NCI-H128 (cell line): ENCODE data around the gene ANKRD44.

Experiments
- DNase-seq: peaks from one replicate; lab custom pipeline; 2025; ENCODE audit not compliant: unreplicated experiment; lab: John Stamatoyannopoulos, UW

The ANKRD44 gene

DNA sequence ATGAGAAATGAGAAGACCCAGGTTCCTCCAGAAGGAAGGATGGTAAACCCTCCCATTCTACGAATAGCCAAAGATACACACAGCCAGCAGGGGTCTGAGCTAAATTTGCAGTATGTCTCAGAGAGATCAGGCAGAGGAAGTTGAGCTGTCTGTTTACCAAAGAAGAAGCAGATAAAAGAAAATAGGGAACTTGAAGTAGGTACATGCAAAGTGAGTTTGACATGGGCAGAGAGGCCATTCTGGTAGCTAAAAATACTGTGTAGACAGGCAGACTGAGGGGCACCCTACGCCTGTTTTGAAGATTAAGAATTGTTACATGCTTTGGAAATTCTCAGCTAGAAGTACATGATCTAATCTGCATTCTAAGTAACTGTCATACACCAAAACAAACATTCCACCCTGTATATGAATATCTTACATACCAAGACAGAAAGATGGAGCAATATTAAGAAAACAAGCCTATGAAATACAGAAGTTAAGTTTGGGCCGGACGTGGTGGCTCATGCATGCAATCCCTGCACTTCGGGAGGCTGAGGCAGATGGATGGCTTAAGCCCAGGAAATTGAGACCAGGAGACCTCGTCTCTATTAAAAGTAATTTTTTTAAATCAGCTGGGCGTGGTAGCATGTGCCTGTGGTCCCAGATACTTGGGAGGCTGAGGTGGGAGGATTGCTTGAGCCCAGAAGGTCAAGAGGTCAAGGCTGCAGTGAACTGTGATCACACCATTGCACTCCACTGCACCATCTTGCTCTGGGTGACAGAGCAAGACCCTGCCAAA is 157.9 kb downstream of the ANKRD44 start:
- no peak for DNase-seq

DNA sequence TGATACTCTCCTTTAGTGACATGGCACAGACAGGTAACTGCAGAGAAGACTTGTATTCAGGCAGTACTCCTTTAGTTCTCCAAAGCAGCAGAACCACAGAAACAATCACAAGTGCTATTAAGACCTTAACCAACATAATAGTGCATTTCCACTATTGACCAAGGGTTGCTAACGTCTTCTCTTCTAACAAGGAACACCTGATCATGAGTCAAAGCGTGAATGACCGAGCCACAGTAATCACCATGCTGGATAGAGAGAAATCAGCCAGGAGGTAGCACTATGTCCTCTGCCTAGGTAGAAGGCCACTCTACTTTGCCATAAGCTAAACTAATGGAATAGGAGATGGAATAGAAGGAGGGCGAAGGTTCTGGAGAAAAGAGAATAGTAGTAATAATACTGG is 161.0 kb downstream of the ANKRD44 start:
- no peak for DNase-seq

DNA sequence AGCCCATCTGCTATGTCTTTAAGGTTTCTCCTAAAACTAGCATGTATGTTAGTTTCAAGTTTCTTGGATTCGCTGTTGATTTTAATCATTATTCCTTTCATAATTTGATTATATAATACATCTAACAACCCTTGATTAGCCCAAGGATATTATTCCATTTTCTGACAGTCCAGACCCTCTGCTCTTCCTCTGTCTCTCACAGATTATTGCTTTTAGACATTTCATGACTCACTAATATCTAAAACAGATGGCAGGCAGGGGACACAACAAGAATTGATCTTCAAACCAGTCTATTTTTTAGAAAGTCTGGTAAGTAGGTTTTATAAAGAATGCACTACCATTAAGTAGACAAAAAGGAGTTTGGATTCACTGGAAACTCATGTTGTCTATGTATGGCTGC is 162.2 kb downstream of the ANKRD44 start:
- DNase-seq: no peak

DNA sequence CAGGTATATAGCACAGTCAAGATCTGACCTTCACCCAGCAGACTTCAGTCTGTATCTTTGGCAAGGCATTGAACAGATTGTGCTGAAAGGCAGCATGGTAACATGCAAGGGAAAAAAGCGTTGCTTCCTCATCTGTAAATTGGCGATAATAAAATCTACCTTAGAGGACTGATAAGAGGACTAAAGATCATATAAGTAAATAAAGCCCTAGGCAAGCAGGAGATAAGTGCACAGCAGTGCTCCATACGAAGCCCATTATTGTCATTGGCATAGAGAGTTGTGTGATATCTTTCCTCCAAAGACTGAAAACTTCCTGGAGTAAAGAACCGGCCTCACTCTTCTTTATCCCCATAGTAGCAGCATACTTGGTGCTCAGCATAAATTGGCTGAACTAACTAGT is 162.6 kb downstream of the ANKRD44 start:
- DNase-seq: no peak

DNA sequence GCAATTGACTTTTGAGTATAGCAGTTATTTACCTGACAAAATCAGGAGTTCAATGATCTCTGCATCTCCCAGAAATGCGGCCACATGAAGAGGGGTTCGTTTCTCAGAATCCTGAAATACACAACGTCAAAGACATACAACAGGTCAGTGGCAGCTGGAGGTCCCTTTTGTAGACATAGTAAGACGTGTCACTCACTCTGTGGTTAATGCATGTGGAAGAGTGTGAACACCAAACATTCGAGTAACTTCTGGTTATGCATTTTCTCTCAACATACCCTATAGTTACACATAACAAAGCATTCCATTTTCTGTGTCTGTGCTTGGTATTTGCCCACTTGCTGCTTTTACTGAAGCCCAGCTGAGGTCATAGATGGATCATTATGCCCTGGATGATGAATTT is 163.6 kb downstream of the ANKRD44 start:
- no peak for DNase-seq

DNA sequence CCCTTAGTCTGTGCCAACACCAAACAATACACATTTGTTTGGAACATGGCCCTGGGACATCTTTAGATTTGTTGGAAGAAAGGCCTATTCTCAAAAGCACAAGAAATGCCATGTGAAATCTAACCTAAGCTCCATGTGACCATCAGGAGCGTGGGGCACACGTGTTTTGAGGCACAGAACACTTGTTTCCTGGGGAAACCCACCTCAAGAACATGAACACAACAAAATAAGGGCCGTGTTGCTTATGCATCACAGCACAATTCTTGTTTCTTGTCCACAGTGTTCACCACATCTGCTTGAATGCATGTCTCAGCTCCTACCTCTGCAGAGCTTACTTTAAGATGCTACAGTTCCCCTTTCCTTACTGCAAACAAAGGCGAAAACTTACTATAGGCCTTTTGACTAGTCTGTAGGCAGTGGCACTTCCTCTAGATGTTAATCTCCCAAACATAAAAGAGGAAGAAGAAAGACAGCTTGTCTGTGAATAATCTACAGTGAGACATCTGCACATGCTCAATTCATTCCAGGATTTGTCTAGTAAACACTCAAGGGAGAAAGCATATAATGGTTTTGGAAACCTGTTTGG is 165.0 kb downstream of the ANKRD44 start:
- no peak for DNase-seq

DNA sequence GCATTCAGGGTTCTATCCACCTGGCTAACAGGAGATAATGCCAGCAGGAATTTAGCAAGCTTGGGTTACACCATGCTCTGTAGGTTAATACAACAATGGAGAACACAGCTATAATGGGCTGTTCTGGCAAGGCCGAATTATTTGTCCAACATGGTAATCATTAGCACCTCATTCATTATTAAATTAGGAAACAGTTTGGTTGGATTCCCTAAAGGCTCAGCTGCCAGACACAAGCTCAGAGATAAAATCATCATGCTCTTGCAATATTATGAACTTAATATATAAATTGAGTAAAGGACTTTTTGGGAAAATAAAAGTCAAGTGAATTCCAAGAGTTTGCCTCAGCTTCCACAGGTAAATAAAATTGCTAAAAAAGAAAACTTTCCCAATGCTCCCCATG is 166.4 kb downstream of the ANKRD44 start:
- DNase-seq: no peak

DNA sequence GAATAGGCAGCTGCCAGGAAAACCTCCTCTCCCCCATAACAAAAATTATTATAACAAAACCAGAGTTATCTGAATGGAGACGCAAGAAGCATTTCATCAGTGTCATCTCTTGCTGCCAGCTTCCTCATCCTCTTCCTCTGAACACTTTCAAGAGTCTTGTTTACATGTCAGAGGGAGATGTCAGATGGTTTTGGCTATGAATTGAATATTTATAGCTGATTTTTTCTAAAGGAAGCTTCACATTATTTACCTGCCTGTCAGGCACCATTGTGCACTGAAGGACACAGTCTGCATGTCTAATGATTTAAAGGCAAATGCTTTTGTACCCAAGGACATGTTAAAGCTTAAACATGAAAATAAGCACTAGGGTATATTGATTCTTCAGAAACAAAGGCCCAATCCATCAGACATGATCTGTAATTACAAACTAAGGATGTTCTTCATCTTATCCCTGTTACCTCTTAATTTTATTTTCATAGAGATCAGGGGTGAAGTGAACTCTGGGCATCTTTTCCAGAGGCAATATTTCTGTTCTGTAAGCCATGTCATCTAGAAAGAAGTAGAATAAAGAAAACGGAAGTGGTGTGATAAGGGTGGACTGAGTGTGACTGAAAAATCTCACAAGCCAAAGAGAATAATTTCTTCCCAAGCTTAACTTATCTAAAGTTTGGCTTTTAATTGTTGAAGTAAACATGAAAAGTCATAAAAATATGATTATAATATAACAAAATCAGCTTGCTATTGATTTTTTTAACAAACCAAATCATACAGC is 168.7 kb downstream of the ANKRD44 start:
- DNase-seq: no peak

DNA sequence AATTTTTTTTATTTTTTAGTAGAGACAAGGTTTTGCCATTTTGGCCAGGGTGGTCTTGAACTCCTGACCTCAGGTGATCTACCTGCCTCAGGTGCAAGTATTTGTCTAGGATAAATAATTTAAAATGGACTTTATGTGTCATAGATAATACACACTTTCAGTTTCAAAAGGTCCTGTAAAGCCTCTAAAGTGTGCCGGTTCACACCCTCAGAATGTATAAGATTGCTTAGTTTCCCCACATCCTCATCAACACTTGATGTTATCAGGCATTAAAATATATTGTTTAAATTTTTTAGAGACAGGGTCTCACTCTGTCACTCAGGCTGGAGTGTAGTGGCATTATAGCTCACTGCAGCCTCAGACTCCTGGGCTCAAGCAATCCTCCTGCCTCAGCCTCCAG is 170.5 kb downstream of the ANKRD44 start:
- DNase-seq: no peak

DNA sequence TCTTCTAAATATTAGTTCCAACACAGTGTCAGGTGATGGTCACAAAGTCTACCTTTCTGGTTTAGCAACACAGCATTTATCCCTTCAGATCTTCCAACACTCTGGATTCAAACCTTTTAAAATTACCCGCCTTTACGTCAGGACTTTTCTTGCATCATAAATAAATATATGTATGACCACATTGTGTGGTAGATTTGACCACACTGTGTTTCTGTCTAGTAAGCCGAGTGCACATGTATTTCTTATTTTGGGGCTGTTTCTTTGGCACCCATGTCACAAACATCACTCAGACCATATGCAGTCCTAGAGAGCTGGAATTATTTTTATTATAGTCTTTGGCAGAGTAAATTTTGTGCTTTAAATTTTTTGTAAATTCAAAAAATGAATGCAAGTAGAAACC is 172.1 kb downstream of the ANKRD44 start:
- DNase-seq: no peak

DNA sequence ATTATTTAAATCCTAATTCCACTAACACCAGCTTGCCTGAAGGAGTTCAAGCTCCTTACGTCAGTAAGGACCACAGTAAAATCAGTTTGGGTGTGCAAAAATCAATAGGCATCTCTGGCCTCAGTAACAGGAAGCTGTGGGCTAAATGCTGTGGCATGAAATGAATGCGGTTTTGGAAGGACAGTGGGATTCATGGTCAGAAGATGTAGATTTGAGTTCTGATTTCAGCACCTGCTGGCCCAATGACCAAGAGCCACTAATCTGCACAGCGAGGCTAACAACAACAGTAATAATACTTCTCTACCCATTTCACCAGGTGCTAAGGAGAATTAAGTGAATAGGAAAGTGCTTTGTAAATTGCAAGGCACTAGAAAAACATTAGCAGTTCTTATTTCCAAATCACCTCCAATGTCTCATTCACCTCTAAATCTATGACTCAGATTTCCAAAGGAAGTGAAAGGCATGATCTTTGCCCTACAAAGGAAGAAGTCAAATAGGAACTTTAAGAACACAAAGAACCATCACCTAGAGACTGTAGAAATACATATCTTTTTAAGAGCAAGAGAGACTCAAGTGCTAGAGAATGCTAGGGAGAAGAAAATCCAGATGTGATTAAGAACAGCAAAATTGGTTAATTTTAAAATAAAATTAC is 172.6 kb downstream of the ANKRD44 start:
- no peak for DNase-seq

DNA sequence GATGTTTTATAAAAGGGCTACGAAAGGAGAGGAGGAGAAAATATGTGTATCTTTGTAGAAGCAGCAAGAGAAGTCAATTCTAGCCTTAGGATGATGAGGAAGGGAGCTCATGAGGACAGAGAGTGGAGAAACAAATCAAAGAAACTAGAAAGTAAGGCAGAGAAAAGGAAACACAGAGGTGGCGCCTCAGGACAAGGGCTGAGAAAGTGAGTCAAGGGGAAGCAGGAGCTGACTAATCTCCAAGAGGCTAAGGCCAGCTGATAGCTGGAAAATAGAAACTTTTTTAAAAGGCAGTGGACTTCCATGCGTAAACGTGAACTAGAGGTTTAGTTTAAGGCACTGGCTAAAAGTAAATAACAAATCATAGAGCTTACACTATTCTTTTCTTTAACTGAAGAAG is 173.3 kb downstream of the ANKRD44 start:
- DNase-seq: no peak

DNA sequence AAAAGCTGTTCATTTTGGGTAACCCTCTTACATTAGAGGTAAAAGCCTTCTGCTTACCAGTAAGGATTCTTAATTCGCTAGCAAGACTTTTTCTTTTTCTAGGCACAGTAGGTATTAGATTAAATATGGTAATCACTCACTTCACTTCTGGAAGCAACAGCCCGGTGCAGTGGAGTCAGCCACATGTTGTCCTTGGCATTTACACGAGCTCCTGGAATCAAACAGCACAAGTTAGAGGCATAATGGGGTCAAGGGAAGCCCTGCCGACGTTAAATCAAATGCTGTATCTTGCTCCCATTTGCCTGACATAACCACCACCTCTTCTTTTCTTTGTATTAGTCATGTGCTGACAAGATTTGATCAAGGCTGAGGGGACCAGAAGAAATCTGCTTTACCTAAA is 174.1 kb downstream of the ANKRD44 start:
- no peak for DNase-seq

DNA sequence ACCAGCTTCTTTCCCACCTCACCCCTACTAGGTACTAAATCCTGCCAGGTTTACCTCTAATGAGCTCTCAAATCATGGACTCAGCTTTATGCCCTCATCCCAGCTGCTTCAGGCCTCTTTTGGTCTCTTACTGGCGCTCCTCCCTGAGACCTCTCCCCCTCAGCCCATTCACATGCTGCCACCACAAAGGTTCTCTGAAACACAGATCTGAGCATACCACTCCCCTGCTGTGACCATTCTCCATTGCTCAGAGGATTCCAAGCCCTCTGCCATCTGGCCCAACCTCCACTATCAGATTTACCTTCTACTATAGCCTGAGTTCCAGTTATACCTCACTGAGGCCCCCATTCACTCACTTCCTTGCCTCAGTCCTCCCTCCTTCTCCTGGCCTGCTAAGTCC is 174.8 kb downstream of the ANKRD44 start:
- DNase-seq: no peak

DNA sequence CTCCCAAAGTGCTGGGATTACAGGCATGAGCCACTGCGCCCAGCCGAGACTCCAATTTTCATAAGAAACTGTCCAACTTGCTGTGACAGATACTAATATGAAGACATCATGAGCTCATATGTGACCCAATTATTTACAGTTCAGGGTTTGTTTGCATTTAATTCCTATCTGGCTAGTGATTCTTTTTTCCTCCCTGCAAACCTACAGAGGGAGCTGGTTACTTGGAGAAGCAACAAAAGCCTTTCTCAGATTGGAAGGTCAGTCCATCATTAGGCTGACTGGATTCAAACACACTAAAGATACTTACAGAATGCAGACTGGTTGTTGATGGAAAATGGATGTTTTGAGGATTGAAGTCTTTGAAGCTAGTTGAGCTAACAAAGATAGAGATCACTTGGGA is 176.4 kb downstream of the ANKRD44 start:
- no peak for DNase-seq

DNA sequence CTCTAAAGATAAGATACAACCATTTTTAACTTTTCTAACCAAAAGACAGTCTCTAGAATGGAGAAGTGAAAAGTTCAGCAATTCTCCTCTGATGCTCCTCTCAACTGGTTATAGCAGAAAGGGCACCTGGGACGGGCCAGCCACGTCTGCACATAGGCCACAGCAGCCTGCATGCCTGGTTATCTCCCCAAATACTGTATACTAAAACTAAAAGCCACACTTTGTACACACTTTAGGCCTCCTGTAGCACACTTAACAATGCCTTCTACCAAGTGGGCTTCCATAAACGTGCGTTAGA is 179.1 kb downstream of the ANKRD44 start:
- no peak for DNase-seq

DNA sequence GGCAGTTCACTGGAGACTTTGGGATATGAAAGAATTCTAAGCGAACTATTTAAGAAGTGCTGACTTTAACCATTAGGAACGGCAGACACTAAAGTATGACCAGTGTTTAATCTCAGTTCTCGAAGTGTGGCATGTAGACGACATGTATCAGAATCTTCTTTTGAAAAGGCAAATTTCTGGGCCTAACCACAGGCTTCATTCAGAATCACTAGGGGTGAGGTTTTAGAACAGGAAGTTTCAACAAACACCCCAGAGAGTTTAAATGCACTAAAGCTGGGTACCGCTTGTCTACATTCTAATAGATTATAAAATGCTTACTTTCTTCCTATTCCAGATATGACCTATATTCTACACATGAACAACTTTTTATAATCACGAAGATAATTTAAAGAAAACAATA is 180.3 kb downstream of the ANKRD44 start:
- DNase-seq: no peak

DNA sequence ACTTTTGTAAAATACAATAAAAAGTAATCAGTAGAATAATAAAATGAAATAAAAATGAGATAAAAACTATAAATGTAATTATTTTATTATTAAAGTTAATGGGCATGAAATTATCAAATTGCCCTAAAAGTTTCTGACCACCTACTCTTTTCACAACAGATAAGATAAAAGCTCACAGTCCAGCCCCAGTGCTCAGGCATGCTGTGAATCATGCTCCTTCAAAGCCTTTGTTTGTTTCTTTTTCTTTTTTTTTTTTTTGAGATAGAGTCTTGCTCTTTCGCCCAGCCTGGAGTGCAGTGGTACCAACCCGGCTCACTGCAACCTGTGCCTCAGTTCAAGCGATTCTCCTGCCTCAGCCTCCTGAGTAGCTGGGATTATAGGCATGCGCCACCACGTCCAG is 181.7 kb downstream of the ANKRD44 start:
- DNase-seq: no peak

DNA sequence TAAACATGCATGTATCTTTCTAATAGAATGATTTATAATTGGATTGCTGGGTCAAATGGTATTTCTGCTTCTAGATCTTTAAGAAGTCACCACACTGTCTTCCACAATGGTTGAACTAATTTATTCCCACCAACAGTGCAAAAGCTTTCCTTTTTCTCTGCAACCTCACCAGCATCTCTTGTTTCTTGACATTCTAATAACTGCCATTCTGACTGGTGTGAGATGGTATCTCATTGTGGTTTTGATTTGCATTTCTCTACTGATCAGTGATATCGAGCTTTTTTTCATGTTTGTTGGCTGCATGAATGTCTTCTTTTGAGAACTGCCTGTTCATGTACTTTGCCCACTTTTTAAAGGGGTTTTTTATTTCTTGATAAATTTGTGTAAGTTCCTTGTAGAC is 182.5 kb downstream of the ANKRD44 start:
- no peak for DNase-seq

DNA sequence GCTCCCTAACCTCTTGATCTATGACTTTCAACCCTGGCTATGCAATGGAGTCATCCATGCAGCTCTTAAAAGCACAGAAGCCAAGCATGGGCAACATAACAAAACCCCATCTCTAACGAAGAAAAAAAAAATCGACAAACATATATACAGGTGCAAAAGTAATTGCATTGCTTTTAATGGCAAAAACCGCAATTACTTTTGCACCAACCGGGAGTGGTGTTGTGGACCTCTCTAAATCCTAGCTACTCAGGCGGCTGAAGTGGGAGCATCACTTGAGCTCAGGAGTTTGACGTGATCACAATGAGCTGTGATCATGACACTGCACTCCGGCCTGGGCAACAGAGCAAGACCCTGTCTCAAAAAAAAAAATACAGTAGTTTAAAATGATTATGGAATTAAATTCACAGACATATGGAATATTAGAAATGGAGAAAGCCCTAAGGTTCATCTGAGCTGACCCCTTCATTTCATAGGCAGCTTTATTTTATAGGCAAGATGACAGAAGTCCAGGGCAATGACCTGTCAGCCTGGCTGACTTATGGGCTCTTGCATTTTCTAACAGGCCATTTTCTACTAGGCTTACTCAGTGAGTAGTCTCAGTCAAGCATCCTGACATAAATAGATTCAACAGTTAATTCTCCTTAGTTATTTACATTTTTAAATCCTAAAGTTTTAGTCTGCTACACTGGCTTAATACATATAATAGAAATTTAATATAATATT is 183.8 kb downstream of the ANKRD44 start:
- DNase-seq: no peak

DNA sequence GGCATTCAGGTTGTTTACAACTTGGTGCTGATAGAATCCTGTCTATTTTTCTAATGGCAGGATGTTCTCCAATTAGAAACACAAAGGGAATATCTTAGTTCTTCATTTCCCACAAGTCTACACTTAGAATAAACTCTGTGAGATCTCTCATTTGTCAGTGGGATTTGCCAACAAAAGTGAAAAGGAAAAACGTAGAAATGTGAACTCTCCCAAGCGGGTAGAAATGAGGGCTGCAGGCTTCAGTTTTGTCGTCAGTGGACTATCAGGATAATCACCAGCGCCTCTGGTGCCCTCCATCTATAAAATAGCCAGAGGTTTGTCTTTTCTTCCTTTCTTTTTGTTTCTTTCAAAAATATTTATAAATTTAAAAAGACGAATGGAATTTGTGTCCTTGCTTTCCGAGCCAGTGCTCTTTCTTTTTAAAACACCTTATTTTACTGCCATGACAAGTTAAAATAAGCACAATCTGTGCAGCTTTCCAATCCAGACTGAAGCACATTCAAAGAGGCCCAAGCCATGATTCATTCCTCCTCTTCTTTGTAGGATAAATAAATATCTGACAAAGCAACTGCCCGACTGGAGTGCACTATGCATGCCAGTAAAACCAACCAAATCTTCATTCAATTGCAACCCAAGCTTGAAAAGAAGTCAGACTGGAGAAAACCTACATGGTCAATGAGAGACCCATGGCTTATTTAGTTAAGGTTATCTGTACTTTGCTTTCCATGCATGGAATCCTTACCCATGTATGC is 185.8 kb downstream of the ANKRD44 start:
- DNase-seq: no peak
